LHCN-M2 (cell line): ENCODE data around the gene RPS19. TPM values are rescaled to one million over a fixed set of nuclear protein-coding genes. Genes with fewer than 3 reads are reported as not detected.
"Not testable (repeated sequence)": the region's sequence is repeated elsewhere in the genome, so short reads cannot be mapped to it uniquely, and the experiment has no call there.

Experiments used
- DNase-seq: peaks from one replicate; pipeline ENCODE4 v3.0.0-alpha.2; 2012; ENCODE audit warnings: low read depth
- total RNA-seq: library from RNA; depleted of rRNA; stranded (reverse); fragments of >200 nt; gene quantifications from 2 replicates; pipeline ENCODE4 v1.2.3, GENCODE V29; 2014

The RPS19 gene
- total RNA-seq, 1 experiment from 2014 or later = 611 TPM

GRCh38 chr19:41860419-41861115, 512 bp downstream of the RPS19 start:
- no peak for DNase-seq

GRCh38 chr19:41861116-41861768, 1.2 kb downstream of the RPS19 start:
- no peak for DNase-seq

GRCh38 chr19:41861846-41862245, 1.8 kb downstream of the RPS19 start:
- no peak for DNase-seq

GRCh38 chr19:41862445-41862986, 2.5 kb downstream of the RPS19 start:
- no peak for DNase-seq

- no peak for DNase-seq
Observed at GRCh38 chr19:41863209-41863931, 3.3 kb downstream of the RPS19 start.

- no peak for DNase-seq
Observed at GRCh38 chr19:41864374-41864773, 4.3 kb downstream of the RPS19 start.

GRCh38 chr19:41866284-41866683, 6.2 kb downstream of the RPS19 start:
- no peak for DNase-seq

- DNase-seq = no peak
Observed at GRCh38 chr19:41868120-41868988, 8.3 kb downstream of the RPS19 start.

GRCh38 chr19:41868989-41869300, 8.9 kb downstream of the RPS19 start:
- DNase-seq = no peak

GRCh38 chr19:41869374-41869955, 9.4 kb downstream of the RPS19 start:
- no peak for DNase-seq

GRCh38 chr19:41870401-41870873, 10.4 kb downstream of the RPS19 start:
- no peak for DNase-seq

GRCh38 chr19:41871573-41872383, 11.7 kb downstream of the RPS19 start:
- no peak for DNase-seq

GRCh38 chr19:41872384-41872774, 12.3 kb downstream of the RPS19 start:
- no peak for DNase-seq

GRCh38 chr19:41872775-41873647, 13.0 kb downstream of the RPS19 start:
- peak; percentile 57 for DNase-seq

GRCh38 chr19:41875973-41876372, 15.9 kb downstream of the RPS19 start:
- not testable (repeated sequence) for DNase-seq

GRCh38 chr19:41876847-41877832, 17.1 kb downstream of the RPS19 start, which contains the start of gene CD79A:
Gene CD79A, plus strand, starts transcription at chr19:41877279. Its CDS starts 26 bp downstream, at chr19:41877305.
- DNase-seq = no peak
